ENCODE results near the gene ABLIM1. TPM values are rescaled to one million over a fixed set of nuclear protein-coding genes. Genes with fewer than 3 reads are reported as not detected.

The ABLIM1 gene
- total and polyA plus RNA-seq, 4 donors: 72.1 to 103 (median 95.7) TPM

DNA sequence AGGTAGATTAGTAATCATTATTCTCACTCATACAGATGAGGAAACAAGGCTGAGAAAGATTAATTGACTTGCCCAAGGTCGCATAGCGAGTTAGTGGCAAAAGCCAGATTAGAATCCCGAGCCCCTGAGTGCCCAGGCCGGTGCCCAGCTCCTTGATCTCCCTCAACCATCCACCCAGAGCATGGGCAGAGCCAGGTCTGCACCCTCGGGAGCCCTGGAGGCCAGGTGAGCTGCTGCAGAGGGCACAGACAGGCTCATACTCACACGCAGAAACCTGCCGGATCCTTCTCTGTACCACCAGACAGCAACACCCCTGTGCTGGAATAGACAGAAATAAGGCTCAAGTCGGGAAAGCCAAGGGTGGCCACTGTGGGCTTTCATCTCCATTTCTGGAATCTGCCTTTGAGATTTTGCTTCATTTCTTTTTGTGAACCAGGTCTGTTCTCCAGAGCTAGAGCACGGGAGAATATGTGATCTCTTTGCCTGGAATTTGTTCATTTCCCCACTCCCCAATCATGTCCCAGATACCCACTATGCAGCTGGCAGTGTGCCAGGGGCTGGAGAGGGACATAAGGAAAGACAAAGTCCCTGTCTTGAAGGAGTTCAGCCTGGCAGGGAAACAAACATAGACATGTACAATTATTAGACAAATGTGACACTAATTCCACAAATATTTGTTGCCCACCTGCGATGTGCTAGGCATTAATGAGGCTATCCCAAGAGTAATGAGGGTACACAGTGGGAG, 259.3 kb downstream of the ABLIM1 start:
- no peak for DNase-seq (ENCODE audit: low read depth in 4 of 6, low spot score in 6 of 6)
- Histone ChIP-seq H3K27me3 (ENCODE audit: control insufficient read depth, insufficient read depth, low read length) (peaks cover 18% of the 10 kb centered on the region), H3K27ac (ENCODE audit: low read depth, low read length) (peak overlapping the region; percentile 82), H3K36me3 (ENCODE audit: control insufficient read depth, insufficient read depth, low read length) (peaks cover 2% of the 10 kb centered on the region), H3K4me1 (ENCODE audit: control insufficient read depth, insufficient read depth, low read length) (peaks cover 59% of the 10 kb centered on the region), H3K9me3 (ENCODE audit: control insufficient read depth, insufficient read depth, low read length) (no peaks in the 10 kb centered on the region), H3K4me3 (ENCODE audit: low read depth, low read length) (no peak overlapping the region)
- 88% methylated on average over 8 of the region's 10 CpGs for WGBS (ENCODE audit: insufficient coverage)

DNA sequence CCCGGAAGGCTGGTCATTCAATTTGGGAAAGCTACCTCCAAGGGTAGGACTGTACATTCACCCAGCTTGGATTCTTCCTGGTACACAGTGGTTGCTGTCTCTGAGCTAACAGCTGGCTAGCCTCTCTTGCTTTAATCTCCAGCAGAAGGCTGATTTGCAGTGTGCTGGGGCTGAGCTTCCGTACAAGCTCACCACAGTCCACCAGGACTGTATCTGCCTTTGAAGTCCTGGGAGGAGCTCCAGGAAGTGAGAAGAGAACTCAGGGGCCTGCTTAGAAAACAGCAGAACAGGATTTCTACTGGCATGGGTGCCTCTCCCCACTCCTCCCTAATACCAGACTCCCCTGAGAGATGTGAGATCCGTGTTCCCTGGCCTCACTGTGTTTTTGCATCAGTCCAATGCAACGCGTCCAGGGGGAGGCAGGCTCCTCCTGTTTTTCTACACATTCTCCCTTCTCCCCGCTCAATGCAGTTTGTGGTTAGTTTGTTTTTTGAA, 260.4 kb downstream of the ABLIM1 start:
- peaks cover 8% of the 10 kb centered on the region for H3K27me3 ChIP-seq (ENCODE audit: control insufficient read depth, insufficient read depth, low read length)
- peak in 1 of 6 donors; percentile 45 for DNase-seq (ENCODE audit: low read depth in 4 of 6, low spot score in 6 of 6)
- WGBS (ENCODE audit: insufficient coverage): 51% methylated on average over 3 of the region's 6 CpGs
- H3K36me3 ChIP-seq (ENCODE audit: control insufficient read depth, insufficient read depth, low read length): peaks cover 2% of the 10 kb centered on the region
- peaks cover 60% of the 10 kb centered on the region for H3K4me1 ChIP-seq (ENCODE audit: control insufficient read depth, insufficient read depth, low read length)
- H3K4me3 ChIP-seq (ENCODE audit: low read depth, low read length): no peak overlapping the region
- H3K27ac ChIP-seq (ENCODE audit: low read depth, low read length): peak overlapping the region; percentile 82
- no peaks in the 10 kb centered on the region for H3K9me3 ChIP-seq (ENCODE audit: control insufficient read depth, insufficient read depth, low read length)

DNA sequence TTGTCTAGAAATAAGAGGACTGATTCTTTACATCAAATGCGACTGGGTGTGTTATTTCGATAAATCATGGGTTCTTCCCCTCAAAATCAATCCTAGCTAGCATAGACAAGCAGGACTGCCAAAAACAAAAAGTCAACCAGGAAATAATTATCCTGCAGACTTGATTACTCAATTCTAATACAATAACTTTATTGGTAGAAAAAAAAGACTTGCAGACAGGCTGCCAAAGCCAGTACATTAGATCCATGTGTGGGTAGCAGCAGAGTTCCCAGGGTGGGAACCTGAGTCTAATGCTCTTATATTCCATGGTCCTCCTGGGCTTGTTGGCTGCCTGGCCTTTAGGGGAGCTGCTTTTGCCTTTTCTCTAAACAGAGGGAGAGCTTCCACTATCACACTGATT, 261.6 kb downstream of the ABLIM1 start:
- H3K9me3 ChIP-seq (ENCODE audit: control insufficient read depth, insufficient read depth, low read length): no peaks in the 10 kb centered on the region
- peaks cover 2% of the 10 kb centered on the region for H3K36me3 ChIP-seq (ENCODE audit: control insufficient read depth, insufficient read depth, low read length)
- H3K27ac ChIP-seq (ENCODE audit: low read depth, low read length): peak overlapping the region; percentile 82
- H3K4me3 ChIP-seq (ENCODE audit: low read depth, low read length): no peak overlapping the region
- WGBS (ENCODE audit: insufficient coverage): no CpG with 5 or more reads among the region's 2 CpGs
- no peak for DNase-seq (ENCODE audit: low read depth in 4 of 6, low spot score in 6 of 6)
- H3K4me1 ChIP-seq (ENCODE audit: control insufficient read depth, insufficient read depth, low read length): peaks cover 65% of the 10 kb centered on the region
- peaks cover 6% of the 10 kb centered on the region for H3K27me3 ChIP-seq (ENCODE audit: control insufficient read depth, insufficient read depth, low read length)

DNA sequence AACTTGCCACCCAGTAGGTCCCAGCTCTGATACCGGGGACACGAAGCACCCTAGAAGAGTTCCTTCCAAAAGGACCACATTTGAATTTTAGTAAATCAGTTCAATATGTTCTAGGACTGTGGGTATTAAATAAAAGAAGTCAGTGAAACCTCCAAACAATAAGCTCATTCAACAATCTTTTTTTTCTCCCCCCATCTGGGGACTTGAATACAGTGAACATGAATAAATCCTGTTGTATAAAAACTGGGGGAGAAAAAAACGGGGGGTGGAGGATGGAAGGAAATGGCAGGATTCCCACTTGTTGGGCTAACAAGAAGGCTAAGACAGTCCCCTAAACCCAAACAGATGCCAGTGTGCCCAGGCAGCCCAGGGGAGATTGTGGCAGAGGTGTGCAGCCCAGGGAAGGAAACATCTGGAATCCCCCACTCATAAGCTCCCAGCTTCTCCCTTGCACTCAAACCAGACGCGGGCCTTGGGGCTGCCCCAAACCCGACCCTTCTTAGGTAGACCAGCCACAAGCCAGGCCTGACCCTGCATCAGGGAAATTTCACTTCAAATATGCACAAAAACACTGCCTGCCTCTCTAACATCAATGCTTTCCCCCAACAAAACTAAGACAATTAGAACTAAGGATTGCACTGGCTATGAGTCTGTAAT, 262.6 kb downstream of the ABLIM1 start:
- Histone ChIP-seq H3K27ac (ENCODE audit: low read depth, low read length) (peak overlapping the region; percentile 82), H3K4me1 (ENCODE audit: control insufficient read depth, insufficient read depth, low read length) (peaks cover 66% of the 10 kb centered on the region)

DNA sequence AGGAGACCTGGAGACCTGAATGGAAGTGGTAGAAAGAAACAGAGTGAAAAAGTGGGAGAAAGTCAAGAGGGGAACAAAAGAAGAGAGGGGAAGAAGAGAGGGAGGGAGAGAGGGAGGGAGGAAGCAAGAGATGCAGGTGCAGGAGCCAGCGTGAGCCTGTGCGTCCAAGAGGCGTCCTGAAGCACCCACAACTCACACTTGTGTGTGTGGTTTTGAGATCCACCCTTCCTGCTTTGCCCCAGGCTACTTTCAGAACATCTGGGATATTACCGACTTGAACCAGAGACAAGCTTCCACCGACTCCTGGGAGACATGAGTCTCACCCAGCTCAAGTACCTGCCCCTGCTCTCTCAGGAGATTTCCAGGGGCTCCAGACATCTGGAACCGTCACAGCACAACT, 263.5 kb downstream of the ABLIM1 start:
- Histone ChIP-seq H3K27ac (ENCODE audit: low read depth, low read length) (peak overlapping the region; percentile 78), H3K4me3 (ENCODE audit: low read depth, low read length) (no peak overlapping the region), H3K4me1 (ENCODE audit: control insufficient read depth, insufficient read depth, low read length) (peaks cover 61% of the 10 kb centered on the region), H3K9me3 (ENCODE audit: control insufficient read depth, insufficient read depth, low read length) (no peaks in the 10 kb centered on the region), H3K27me3 (ENCODE audit: control insufficient read depth, insufficient read depth, low read length) (peaks cover 2% of the 10 kb centered on the region), H3K36me3 (ENCODE audit: control insufficient read depth, insufficient read depth, low read length) (peaks cover 2% of the 10 kb centered on the region)
- DNase-seq (ENCODE audit: low read depth in 4 of 6, low spot score in 6 of 6): no peak
- WGBS (ENCODE audit: insufficient coverage): 90% methylated on average over 6 of the region's 6 CpGs

More for the DNA sequence above, 262.6 kb downstream of the ABLIM1 start:
- H3K36me3 ChIP-seq (ENCODE audit: control insufficient read depth, insufficient read depth, low read length): peaks cover 2% of the 10 kb centered on the region
- WGBS (ENCODE audit: insufficient coverage): 72% methylated on average over 4 of the region's 6 CpGs
- peak in 2 of 6 donors; percentile 28 to 72 for DNase-seq (ENCODE audit: low read depth in 4 of 6, low spot score in 6 of 6)
- H3K27me3 ChIP-seq (ENCODE audit: control insufficient read depth, insufficient read depth, low read length): peaks cover 2% of the 10 kb centered on the region
- no peak overlapping the region for H3K4me3 ChIP-seq (ENCODE audit: low read depth, low read length)
- no peaks in the 10 kb centered on the region for H3K9me3 ChIP-seq (ENCODE audit: control insufficient read depth, insufficient read depth, low read length)

DNA sequence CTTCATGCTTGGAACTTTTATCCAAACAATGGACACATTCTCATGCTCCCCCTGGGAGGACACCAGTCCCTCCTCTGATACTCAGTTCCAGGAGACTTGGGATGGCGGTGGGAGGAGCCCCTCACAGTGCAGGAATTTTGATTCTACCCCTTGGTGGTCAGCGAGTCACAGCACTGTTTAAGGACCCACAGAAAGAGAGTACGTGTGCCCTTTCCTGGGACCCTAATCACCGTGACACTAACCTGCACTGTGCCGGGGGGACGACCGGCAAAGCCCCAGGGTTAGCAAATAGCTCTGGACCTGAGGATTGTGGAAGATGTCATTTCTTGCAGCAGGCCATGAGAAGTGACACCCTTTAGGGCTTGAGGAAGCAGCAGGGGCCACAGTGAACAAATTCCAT, 264.2 kb downstream of the ABLIM1 start:
- no peaks in the 10 kb centered on the region for H3K9me3 ChIP-seq (ENCODE audit: control insufficient read depth, insufficient read depth, low read length)
- H3K4me3 ChIP-seq (ENCODE audit: low read depth, low read length): no peak overlapping the region
- WGBS (ENCODE audit: insufficient coverage): 78% methylated on average over 7 of the region's 7 CpGs
- DNase-seq (ENCODE audit: low read depth in 4 of 6, low spot score in 6 of 6): no peak
- H3K4me1 ChIP-seq (ENCODE audit: control insufficient read depth, insufficient read depth, low read length): peaks cover 61% of the 10 kb centered on the region
- peaks cover 2% of the 10 kb centered on the region for H3K36me3 ChIP-seq (ENCODE audit: control insufficient read depth, insufficient read depth, low read length)
- peak overlapping the region; percentile 78 for H3K27ac ChIP-seq (ENCODE audit: low read depth, low read length)
- no peaks in the 10 kb centered on the region for H3K27me3 ChIP-seq (ENCODE audit: control insufficient read depth, insufficient read depth, low read length)

DNA sequence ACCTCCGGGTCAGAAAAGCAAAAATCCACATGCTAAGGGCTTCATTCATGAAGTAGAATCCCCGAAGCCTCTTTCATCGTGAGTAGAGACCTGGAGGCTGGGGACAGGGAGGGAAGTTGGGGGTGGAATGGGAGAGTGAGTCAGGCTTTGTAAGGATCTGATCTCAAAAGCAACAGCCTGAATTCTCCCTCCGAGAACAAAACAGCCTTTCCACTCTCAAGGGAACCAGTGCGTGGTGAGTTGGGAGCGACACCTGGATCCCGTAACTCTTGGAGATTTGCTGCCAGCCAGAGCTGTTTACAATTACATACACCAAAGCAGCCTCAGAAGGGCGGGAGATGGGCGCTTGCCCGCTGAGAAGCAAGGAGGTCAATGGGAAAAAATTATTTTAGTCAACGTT, 264.6 kb downstream of the ABLIM1 start:
- Histone ChIP-seq H3K4me1 (ENCODE audit: control insufficient read depth, insufficient read depth, low read length) (peaks cover 57% of the 10 kb centered on the region), H3K4me3 (ENCODE audit: low read depth, low read length) (no peak overlapping the region), H3K27ac (ENCODE audit: low read depth, low read length) (peak overlapping the region; percentile 78), H3K9me3 (ENCODE audit: control insufficient read depth, insufficient read depth, low read length) (no peaks in the 10 kb centered on the region), H3K27me3 (ENCODE audit: control insufficient read depth, insufficient read depth, low read length) (no peaks in the 10 kb centered on the region), H3K36me3 (ENCODE audit: control insufficient read depth, insufficient read depth, low read length) (no peaks in the 10 kb centered on the region)
- WGBS (ENCODE audit: insufficient coverage): no CpG with 5 or more reads among the region's 11 CpGs
- DNase-seq (ENCODE audit: low read depth in 4 of 6, low spot score in 6 of 6): no peak

DNA sequence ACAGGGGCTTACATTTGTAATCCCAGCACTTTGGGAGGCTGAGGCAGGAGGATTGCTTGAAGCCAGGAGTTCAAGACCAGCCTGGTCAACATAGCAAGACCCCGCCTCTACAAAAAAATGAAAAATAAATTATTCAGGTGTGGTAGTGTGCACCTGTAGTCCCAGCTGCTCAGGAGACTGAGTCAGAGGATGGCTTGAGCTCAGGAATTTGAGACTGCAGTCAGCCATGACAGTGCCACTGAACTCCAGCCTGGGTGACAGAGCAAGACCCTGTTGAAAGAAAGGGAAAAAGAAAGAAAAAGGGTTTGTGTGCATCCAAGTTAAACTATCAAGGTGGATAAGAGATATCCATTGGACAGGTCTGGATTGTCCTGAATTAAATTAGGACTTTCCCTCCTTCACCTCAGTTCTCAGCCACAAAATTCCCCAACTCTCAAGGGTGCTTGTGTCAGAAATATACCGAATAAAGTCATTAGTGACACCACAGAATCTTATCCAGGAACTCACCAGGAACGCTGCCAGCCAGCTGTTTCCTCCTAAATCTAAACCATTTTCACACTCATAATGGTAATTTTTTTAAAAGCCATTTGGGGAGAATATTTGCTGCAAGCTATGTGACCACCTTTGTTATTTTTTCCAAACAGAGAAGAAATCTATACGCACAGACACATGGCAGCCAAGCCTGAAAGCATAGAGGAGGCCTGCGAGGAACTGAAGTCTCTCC, 265.8 kb downstream of the ABLIM1 start:
- DNase-seq (ENCODE audit: low read depth in 4 of 6, low spot score in 6 of 6): no peak
- peaks cover 51% of the 10 kb centered on the region for H3K4me1 ChIP-seq (ENCODE audit: control insufficient read depth, insufficient read depth, low read length)
- no peaks in the 10 kb centered on the region for H3K27me3 ChIP-seq (ENCODE audit: control insufficient read depth, insufficient read depth, low read length)
- H3K4me3 ChIP-seq (ENCODE audit: low read depth, low read length): no peak overlapping the region
- H3K9me3 ChIP-seq (ENCODE audit: control insufficient read depth, insufficient read depth, low read length): no peaks in the 10 kb centered on the region
- no peaks in the 10 kb centered on the region for H3K36me3 ChIP-seq (ENCODE audit: control insufficient read depth, insufficient read depth, low read length)
- WGBS (ENCODE audit: insufficient coverage): 79% methylated on average over 2 of the region's 5 CpGs
- peak overlapping the region; percentile 10 for H3K27ac ChIP-seq (ENCODE audit: low read depth, low read length)

DNA sequence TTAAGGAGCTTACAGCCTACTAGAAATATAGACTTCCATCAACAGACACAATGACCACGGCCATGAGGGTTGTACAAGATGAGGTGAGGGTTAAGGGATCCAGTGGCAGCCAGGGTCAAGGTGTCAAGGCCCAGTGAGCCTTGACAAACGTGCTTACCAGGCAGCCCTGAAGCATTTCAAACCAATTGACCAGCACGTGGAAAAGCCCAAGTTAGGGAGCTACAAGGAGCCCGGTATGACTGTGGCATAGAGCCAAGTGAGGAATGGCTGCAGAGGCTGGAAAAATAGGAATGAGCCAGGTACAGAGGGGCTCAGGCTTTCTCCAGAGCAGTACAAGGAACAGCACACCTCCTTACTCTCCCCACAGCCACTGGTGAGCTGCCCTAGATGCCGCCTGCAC, 266.5 kb downstream of the ABLIM1 start:
- Histone ChIP-seq H3K36me3 (ENCODE audit: control insufficient read depth, insufficient read depth, low read length) (no peaks in the 10 kb centered on the region), H3K4me1 (ENCODE audit: control insufficient read depth, insufficient read depth, low read length) (peaks cover 51% of the 10 kb centered on the region), H3K27me3 (ENCODE audit: control insufficient read depth, insufficient read depth, low read length) (no peaks in the 10 kb centered on the region), H3K4me3 (ENCODE audit: low read depth, low read length) (no peak overlapping the region), H3K9me3 (ENCODE audit: control insufficient read depth, insufficient read depth, low read length) (no peaks in the 10 kb centered on the region), H3K27ac (ENCODE audit: low read depth, low read length) (no peak overlapping the region)
- 80% methylated on average over 2 of the region's 5 CpGs for WGBS (ENCODE audit: insufficient coverage)
- no peak for DNase-seq (ENCODE audit: low read depth in 4 of 6, low spot score in 6 of 6)

All from spinal cord (tissue), 10 donors.